ENCODE measurements around the gene INPP5F.

The INPP5F gene

DNA sequence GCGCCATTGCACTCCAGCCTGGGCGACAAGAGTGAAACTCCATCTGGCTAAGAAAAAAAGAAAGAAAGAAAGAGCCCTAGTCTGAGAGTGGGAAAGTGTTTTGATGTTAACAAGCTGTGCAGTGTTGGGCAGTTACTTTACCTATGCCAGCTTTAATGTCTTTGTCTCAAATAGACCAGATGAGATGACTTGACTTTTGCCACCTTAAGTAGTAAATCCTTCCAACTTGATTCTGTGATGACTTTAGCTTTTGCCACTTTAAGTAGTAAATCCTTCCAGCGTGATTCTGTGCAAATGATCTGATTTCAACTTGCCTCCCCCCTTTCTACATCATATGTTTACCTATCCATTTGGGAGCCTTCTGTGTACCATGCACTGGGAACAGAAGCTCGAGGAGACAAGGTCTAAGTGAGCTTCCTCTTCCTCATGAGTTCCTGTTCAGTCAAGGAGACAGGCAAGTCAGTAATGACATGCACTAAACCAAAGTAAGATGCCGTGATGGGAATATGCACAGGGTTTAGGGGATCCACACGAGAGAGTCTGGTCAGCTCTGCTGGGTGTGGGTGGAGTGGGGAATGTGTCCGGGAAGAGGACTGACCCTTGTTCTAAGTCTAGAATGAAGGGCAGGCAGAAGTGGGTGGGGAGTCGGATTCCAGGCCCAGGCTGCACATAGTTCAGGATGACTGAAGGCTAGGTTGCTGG is 17.2 kb downstream of the INPP5F start:
- no peak for DNase-seq
- TF ChIP-seq GATA1 (IDR thresholded peaks at IDR 0.05; ENCODE audit: low read depth, low read length) (no peak), POLR2A (IDR thresholded peaks at IDR 0.05; ENCODE audit: low read length) (no peak)

DNA sequence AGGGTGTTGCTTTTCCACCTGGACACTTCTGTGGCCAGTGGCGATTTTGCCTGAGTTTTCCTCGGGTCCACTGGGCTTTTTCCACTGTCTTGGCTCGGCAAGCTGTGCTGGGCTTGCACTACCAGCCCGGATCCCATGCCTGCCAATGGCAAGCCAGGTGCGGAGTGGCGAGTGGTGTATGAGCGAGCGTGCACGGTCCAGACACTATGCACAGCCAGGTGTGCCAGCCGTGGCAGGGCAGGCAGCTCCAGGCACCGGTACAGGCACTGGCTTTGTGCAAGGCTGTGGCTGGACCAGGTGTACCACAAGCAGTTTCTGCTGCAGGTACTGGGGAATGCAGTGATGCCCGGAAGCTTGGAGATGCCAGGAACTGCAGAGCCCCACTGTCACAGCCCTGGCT is 22.1 kb downstream of the INPP5F start:
- no peak for TF ChIP-seq GATA1 (IDR thresholded peaks at IDR 0.05; ENCODE audit: low read depth, low read length)
- DNase-seq: no peak

DNA sequence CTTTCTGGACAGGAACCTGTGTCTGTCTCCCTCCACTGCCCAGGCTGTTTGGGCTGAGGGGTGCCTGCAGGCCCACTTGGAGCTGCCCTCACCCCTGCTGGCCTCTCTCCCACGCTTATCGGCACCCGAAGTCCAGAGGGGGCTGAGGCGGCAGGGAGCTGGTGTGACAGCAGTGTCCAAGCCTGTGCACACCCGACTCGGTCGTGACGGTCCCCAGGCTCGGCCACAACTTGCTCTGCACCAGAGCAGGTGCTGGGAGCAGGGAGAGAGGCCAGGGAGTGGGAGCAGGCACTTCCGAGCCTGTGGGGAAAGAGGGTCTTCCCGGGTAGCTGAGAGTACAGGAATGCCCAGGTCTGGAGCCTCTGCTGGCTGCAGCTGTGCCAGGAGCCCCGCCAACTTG is 23.0 kb downstream of the INPP5F start:
- no peak for DNase-seq
- TF ChIP-seq GATA1 (IDR thresholded peaks at IDR 0.05; ENCODE audit: low read depth, low read length): no peak
- no peak for TF ChIP-seq POLR2A (IDR thresholded peaks at IDR 0.05; ENCODE audit: low read length)

DNA sequence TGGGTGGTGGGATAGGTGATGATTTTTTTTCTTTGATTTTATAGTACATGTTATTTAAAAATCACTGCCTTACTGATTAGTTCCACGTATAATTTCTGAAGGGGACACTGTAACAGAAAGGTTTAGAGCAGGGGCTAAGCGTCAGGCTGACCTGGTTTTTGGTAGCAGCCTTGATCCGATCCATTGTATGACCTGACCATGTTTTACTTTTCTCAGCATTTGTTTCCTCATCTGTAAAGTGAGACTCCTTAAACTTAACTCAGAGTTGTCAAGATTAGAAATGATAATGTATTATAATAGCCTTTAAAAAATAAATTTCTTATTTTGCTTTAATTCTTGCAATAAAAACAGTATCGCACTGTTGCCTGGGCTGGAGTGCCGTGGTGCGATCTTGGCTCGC is 23.6 kb downstream of the INPP5F start:
- DNase-seq: no peak

DNA sequence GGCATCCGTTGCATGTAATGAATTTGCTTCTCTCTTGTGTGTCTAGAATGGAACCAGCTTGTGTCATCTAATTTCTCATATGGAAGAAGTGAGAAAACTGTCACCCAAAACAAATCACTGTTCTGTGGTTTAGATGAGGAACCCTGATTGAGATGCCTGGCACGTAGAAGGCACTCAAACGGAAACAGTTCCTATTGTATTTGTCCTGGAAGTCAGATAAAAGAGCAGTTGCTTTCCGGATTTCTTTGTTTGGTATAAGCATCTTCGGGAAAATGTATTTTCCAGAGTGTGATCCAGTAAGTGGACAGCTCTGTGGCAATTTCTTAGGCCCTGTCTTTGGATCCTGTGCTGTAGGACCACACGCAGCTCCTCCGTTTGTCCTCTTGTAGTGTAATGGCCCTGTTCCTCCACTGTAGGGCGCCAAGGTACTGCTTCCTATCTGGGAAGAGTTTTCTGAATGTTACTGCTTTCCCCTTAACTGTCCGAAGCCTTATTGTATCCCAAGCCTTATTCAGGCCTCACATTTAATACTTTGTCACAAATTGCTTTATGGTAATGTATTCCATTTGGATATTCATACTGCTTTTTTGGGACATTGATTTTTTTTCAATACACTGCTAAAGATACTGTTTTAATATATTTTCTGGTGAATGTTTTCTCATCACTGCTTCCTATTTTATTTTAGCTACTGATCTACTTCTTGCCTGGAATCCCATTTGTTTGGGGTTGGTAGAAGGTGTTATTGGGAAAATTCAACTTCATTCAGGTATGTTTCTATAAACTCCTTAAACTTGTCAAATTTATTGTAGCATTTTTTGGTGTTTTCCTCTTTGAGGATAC is 24.8 kb downstream of the INPP5F start:
- DNase-seq: peak; percentile 69 to 79
- TF ChIP-seq POLR2A (IDR thresholded peaks at IDR 0.05; ENCODE audit: low read length): no peak
- TF ChIP-seq GATA1 (IDR thresholded peaks at IDR 0.05; ENCODE audit: low read depth, low read length): no peak

More for the DNA sequence above, 23.6 kb downstream of the INPP5F start:
- no peak for TF ChIP-seq POLR2A (IDR thresholded peaks at IDR 0.05; ENCODE audit: low read length)
- TF ChIP-seq GATA1 (IDR thresholded peaks at IDR 0.05; ENCODE audit: low read depth, low read length): no peak

DNA sequence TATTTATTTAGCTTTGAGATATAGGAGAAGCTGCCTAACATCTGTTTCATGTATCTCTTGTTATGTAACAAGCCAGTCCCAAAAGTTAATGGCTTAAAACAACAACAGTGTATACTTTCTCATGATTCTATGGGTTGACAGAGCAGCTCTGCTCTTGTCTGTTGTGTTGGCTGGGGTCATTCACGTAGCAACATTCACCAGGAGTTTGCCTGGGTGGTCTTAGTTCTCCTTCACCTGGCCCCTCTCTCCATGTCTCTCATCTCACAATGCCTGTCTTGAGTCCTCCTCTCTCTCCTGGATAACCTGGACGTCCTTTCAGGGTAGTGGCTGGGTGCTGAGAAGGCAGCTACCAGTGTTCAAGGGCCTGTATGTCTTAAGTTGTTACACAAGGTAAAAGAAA is 27.5 kb downstream of the INPP5F start:
- DNase-seq: no peak
- TF ChIP-seq GATA1 (IDR thresholded peaks at IDR 0.05; ENCODE audit: low read depth, low read length): no peak
- no peak for TF ChIP-seq POLR2A (IDR thresholded peaks at IDR 0.05; ENCODE audit: low read length)

DNA sequence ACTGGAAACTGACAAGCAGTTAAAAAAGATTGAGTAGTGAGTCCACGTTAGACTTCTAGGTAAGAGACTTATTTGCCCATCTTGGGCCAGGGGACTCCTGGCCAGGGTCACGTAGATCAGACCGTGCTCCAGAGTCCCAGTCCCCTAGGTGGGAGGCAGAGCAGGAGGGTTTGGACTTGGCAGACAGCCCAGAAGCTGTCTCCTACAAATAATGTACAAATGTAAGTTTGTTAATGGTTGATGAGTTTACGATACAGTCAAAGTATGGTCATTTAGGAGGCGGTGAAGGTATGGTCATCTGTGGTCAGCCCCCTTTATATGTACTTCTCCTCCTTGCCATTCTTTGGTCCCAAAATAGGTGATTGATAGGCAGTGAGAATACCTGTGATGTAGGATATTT is 28.2 kb downstream of the INPP5F start:
- DNase-seq: no peak
- TF ChIP-seq GATA1 (IDR thresholded peaks at IDR 0.05; ENCODE audit: low read depth, low read length) (no peak), POLR2A (IDR thresholded peaks at IDR 0.05; ENCODE audit: low read length) (no peak)

DNA sequence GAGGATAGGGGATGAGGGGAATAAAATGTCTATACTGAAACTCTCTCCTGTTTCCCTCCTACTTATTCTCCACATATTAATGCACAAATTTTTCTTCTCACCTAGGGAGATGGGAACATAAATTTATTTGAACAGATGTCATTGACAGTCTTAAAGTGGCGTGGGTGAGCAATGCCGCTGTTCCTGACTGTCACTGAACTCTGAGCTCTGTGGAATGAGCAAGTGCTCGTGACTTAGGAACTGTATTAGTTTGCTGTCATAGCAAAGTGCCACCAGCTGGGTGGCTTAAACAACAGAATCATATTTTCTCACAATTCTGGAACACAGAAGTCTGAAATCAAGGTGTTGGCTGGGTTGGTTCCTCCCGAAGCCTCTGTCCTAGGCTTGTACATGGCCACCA is 29.1 kb downstream of the INPP5F start:
- TF ChIP-seq POLR2A (IDR thresholded peaks at IDR 0.05; ENCODE audit: low read length): no peak
- TF ChIP-seq GATA1 (IDR thresholded peaks at IDR 0.05; ENCODE audit: low read depth, low read length): no peak
- no peak for DNase-seq

DNA sequence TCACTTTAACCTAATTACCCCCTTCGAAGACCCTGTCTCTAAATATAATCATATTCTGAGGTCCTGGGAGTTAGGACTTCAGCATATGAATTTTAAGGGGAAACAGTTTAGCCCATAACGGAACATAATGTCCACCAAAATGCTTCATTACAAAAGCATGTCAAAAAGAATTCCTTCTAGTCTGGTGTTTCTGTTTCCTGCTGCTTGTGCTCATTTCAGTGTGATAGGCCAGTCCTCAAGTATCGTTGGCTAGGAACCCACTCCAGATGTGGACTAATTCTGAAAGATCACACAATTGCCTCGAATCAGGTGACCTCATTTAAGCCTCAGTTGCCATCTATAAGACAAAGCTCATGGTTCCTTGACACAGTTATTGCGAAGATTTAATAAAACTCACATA is 29.6 kb downstream of the INPP5F start:
- no peak for DNase-seq
- TF ChIP-seq POLR2A (IDR thresholded peaks at IDR 0.05; ENCODE audit: low read length) (no peak), GATA1 (IDR thresholded peaks at IDR 0.05; ENCODE audit: low read depth, low read length) (no peak)

DNA sequence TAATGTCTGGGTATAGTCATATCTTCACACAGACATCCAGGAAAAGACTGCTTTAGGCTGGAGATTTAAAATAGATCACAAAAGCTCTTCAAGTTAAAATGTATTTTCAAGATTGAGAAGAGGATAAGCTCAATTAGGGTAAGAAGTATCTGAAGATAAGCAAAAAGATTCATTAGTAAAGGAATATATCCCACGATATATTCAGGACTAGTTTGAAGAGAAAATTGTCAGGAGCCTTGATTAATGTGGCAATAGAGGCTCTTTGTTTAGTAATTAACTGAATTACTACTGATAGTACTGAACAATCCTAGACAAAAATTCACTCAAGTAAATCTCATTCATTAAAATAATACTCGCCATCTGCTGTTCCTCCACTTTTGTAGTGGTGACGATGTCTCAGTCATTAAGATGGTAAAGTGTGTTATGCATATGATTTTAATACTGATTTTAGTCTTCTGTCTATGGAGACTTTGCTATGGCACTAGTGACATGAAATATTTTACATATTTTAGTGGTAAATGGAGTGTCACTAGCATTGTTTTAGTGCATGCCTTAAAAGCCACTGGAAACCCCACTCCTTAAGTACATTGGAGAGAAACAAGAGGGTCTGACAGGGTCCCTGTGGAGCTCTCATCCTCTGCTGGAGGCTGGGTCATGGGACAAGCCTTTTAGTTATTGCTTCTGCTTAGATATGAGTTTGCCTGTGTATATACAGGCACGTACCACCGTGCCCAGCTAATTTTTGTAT is 32.8 kb downstream of the INPP5F start:
- DNase-seq: no peak
- TF ChIP-seq GATA1 (IDR thresholded peaks at IDR 0.05; ENCODE audit: low read depth, low read length) (no peak), POLR2A (IDR thresholded peaks at IDR 0.05; ENCODE audit: low read length) (no peak)

DNA sequence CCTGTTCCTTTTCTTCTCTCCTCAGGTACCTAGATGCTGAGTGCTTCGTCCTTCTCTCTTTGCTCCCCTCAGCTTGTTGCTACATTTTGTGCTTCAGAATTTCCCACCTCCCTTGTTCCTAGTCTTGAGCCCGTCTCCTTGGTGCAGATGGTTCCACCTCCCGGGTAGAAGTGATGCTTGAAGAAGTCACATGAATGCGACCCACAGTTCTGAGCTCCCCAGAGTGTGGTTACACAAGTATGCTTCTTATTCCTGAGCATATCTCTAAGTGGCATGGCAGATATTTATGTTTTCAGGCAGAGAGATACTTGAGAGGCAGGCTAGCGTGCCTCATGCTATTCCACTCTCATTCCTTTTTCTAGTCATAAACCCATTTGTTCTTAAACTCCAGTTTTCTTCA is 34.0 kb downstream of the INPP5F start:
- no peak for TF ChIP-seq POLR2A (IDR thresholded peaks at IDR 0.05; ENCODE audit: low read length)
- TF ChIP-seq GATA1 (IDR thresholded peaks at IDR 0.05; ENCODE audit: low read depth, low read length): no peak

DNA sequence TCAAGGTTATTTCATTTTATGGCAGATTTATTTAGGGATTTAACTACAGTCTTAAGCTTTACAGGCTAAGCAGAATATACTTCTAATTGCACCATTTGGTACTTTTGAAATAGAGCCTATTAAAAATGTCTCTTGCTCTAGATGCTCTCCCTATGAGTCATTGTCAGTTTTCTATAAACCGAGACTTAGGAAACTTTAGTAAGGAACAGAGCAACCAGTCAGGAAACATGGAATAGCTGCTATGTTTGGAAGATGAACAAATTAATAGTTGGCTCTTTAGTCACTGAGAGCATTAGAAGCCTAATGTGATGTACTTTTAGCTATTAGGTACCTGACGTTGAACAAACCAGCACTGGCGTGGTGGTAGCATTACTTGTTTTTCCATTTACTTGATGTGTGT is 35.3 kb downstream of the INPP5F start:
- no peak for DNase-seq
- TF ChIP-seq POLR2A (IDR thresholded peaks at IDR 0.05; ENCODE audit: low read length): no peak
- no peak for TF ChIP-seq GATA1 (IDR thresholded peaks at IDR 0.05; ENCODE audit: low read depth, low read length)

More for the DNA sequence above, 34.0 kb downstream of the INPP5F start:
- no peak for DNase-seq

DNA sequence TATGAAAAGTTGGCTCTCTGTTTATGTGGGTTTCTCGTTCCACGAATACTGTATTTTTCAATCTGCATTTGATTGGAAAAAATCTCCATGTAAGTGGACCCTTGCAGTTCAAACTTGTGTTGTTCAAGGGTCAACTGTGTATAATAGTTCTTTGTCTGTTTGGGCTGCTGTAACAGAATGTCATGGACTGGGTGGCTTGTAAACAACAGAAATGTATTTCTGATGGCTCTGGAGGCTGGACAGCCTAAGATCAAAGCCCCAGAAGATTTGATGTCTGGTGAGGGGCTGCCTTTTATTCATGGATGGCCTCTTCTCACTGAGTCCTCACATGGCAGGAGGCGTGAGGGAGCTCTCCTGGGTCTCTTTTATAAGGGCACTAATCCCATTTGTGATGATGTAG is 36.2 kb downstream of the INPP5F start:
- no peak for DNase-seq
- TF ChIP-seq POLR2A (IDR thresholded peaks at IDR 0.05; ENCODE audit: low read length): no peak
- TF ChIP-seq GATA1 (IDR thresholded peaks at IDR 0.05; ENCODE audit: low read depth, low read length): no peak
